ENCODE data around the gene MAF.

MAF gene

GRCh38 chr16:79627092-79627491, 26.6 kb upstream of the MAF start:
- no peak overlapping the region for H3K9ac ChIP-seq (ENCODE audit: insufficient read length, low read depth)
- no peak overlapping the region for H3K4me3 ChIP-seq (ENCODE audit: insufficient read length, low read depth)
- DNase-seq (ENCODE audit: low read depth, low spot score) = no peak
- no peaks in the 10 kb centered on the region for H3K4me1 ChIP-seq (ENCODE audit: insufficient read depth, insufficient read length)
- no peaks in the 10 kb centered on the region for H3K36me3 ChIP-seq (ENCODE audit: insufficient read depth, insufficient read length, low read length)
- TF ChIP-seq ZNF274 (IDR thresholded peaks at IDR 0.05; ENCODE audit: low read depth, low read length) (no peak), SUZ12 (IDR thresholded peaks at IDR 0.05; ENCODE audit: extremely low read depth, insufficient read depth, insufficient read length) (no peak), YY1 (IDR thresholded peaks at IDR 0.05; ENCODE audit: insufficient read depth, insufficient read length) (no peak)
- H3K9me3 ChIP-seq (ENCODE audit: insufficient read depth, low read length) = no peaks in the 10 kb centered on the region
- H3K27me3 ChIP-seq (ENCODE audit: insufficient read depth, insufficient read length) = no peaks in the 10 kb centered on the region

GRCh38 chr16:79625738-79626137, 25.2 kb upstream of the MAF start:
- no peak overlapping the region for H3K9ac ChIP-seq (ENCODE audit: insufficient read length, low read depth)
- no peaks in the 10 kb centered on the region for H3K36me3 ChIP-seq (ENCODE audit: insufficient read depth, insufficient read length, low read length)
- no peak overlapping the region for H3K4me3 ChIP-seq (ENCODE audit: insufficient read length, low read depth)
- TF ChIP-seq YY1 (IDR thresholded peaks at IDR 0.05; ENCODE audit: insufficient read depth, insufficient read length) (no peak), SUZ12 (IDR thresholded peaks at IDR 0.05; ENCODE audit: extremely low read depth, insufficient read depth, insufficient read length) (no peak), ZNF274 (IDR thresholded peaks at IDR 0.05; ENCODE audit: low read depth, low read length) (no peak)
- DNase-seq (ENCODE audit: low read depth, low spot score) = no peak
- H3K27me3 ChIP-seq (ENCODE audit: insufficient read depth, insufficient read length) = no peaks in the 10 kb centered on the region
- no peaks in the 10 kb centered on the region for H3K9me3 ChIP-seq (ENCODE audit: insufficient read depth, low read length)
- no peaks in the 10 kb centered on the region for H3K4me1 ChIP-seq (ENCODE audit: insufficient read depth, insufficient read length)

GRCh38 chr16:79623824-79624223, 23.3 kb upstream of the MAF start:
- no peak for DNase-seq (ENCODE audit: low read depth, low spot score)

DNA sequence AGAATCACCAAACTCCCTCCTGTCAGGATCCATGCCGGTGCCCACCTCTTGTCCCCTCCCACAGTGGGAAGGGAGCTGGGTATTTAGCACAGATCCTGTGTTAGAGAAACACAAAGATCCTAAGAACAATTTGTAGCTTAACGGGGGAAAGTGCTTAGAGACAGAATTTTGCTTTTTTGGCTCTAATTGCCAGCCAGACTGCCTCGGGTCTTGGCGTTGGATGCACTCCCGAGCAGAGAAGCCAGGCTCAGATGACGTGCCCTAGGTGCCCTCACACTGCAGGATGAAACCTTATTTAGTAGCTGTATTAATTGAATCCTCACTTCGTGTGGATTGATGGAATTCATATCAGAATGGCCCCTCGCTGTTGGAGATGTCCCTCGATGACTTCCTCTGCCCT, 22.5 kb upstream of the MAF start:
- Histone ChIP-seq H3K9ac (ENCODE audit: insufficient read length, low read depth) (no peak overlapping the region), H3K9me3 (ENCODE audit: insufficient read depth, low read length) (no peaks in the 10 kb centered on the region), H3K4me1 (ENCODE audit: insufficient read depth, insufficient read length) (no peaks in the 10 kb centered on the region), H3K4me3 (ENCODE audit: insufficient read length, low read depth) (no peak overlapping the region), H3K36me3 (ENCODE audit: insufficient read depth, insufficient read length, low read length) (no peaks in the 10 kb centered on the region), H3K27me3 (ENCODE audit: insufficient read depth, insufficient read length) (no peaks in the 10 kb centered on the region)
- TF ChIP-seq ZNF274 (IDR thresholded peaks at IDR 0.05; ENCODE audit: low read depth, low read length) (no peak), YY1 (IDR thresholded peaks at IDR 0.05; ENCODE audit: insufficient read depth, insufficient read length) (no peak), SUZ12 (IDR thresholded peaks at IDR 0.05; ENCODE audit: extremely low read depth, insufficient read depth, insufficient read length) (no peak)
- no peak for DNase-seq (ENCODE audit: low read depth, low spot score)

More at GRCh38 chr16:79623824-79624223, 23.3 kb upstream of the MAF start:
- Histone ChIP-seq H3K4me1 (ENCODE audit: insufficient read depth, insufficient read length) (no peaks in the 10 kb centered on the region), H3K27me3 (ENCODE audit: insufficient read depth, insufficient read length) (no peaks in the 10 kb centered on the region), H3K36me3 (ENCODE audit: insufficient read depth, insufficient read length, low read length) (no peaks in the 10 kb centered on the region), H3K9me3 (ENCODE audit: insufficient read depth, low read length) (no peaks in the 10 kb centered on the region), H3K9ac (ENCODE audit: insufficient read length, low read depth) (no peak overlapping the region), H3K4me3 (ENCODE audit: insufficient read length, low read depth) (no peak overlapping the region)
- TF ChIP-seq SUZ12 (IDR thresholded peaks at IDR 0.05; ENCODE audit: extremely low read depth, insufficient read depth, insufficient read length) (no peak), YY1 (IDR thresholded peaks at IDR 0.05; ENCODE audit: insufficient read depth, insufficient read length) (no peak), ZNF274 (IDR thresholded peaks at IDR 0.05; ENCODE audit: low read depth, low read length) (no peak)

DNA sequence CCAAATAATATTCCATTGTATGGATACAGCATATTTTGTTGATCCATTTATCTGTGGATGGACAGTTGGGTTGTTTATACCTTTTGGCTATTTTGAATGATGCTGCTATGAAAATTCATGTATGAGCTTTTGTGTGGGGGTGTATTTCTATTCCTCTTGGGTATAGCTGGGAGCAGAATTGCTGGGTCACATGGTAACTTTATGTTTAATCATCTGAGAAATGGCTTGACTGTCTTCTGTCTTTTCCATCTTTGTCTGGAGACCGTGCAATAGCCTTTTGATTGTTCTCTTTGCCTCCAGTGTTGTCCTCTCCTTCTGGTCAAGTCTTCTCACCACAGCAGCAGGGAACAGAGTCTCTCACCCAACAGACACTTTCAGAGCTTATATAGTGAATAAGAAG, 20.5 kb upstream of the MAF start:
- TF ChIP-seq ZNF274 (IDR thresholded peaks at IDR 0.05; ENCODE audit: low read depth, low read length) = no peak
- no peak for TF ChIP-seq YY1 (IDR thresholded peaks at IDR 0.05; ENCODE audit: insufficient read depth, insufficient read length)
- no peak for TF ChIP-seq SUZ12 (IDR thresholded peaks at IDR 0.05; ENCODE audit: extremely low read depth, insufficient read depth, insufficient read length)
- H3K4me1 ChIP-seq (ENCODE audit: insufficient read depth, insufficient read length) = no peaks in the 10 kb centered on the region
- H3K9me3 ChIP-seq (ENCODE audit: insufficient read depth, low read length) = no peaks in the 10 kb centered on the region
- H3K9ac ChIP-seq (ENCODE audit: insufficient read length, low read depth) = no peak overlapping the region
- no peaks in the 10 kb centered on the region for H3K36me3 ChIP-seq (ENCODE audit: insufficient read depth, insufficient read length, low read length)
- DNase-seq (ENCODE audit: low read depth, low spot score) = no peak
- H3K4me3 ChIP-seq (ENCODE audit: insufficient read length, low read depth) = no peak overlapping the region
- H3K27me3 ChIP-seq (ENCODE audit: insufficient read depth, insufficient read length) = no peaks in the 10 kb centered on the region

DNA sequence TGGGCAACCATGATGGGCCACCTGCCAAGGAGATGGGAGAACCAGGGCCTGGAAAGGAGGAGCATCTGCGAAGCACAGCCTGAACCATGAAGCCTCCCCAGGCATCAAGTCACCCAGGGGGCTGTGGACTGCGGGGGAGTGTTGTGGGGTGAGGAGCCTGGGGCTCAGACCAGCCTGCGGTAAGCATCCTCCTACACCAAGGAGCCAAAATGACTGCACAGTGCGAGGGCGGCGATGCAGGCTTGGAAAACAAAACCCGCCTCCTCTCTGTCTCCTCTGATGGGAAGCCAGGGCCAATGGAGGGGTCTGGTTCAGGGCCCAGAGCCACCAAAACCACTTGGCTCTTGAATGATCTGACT, 18.1 kb upstream of the MAF start:
- Histone ChIP-seq H3K4me1 (ENCODE audit: insufficient read depth, insufficient read length) (no peaks in the 10 kb centered on the region), H3K4me3 (ENCODE audit: insufficient read length, low read depth) (no peak overlapping the region), H3K9ac (ENCODE audit: insufficient read length, low read depth) (no peak overlapping the region), H3K9me3 (ENCODE audit: insufficient read depth, low read length) (no peaks in the 10 kb centered on the region), H3K27me3 (ENCODE audit: insufficient read depth, insufficient read length) (no peaks in the 10 kb centered on the region), H3K36me3 (ENCODE audit: insufficient read depth, insufficient read length, low read length) (no peaks in the 10 kb centered on the region)
- TF ChIP-seq ZNF274 (IDR thresholded peaks at IDR 0.05; ENCODE audit: low read depth, low read length) (no peak), YY1 (IDR thresholded peaks at IDR 0.05; ENCODE audit: insufficient read depth, insufficient read length) (no peak), SUZ12 (IDR thresholded peaks at IDR 0.05; ENCODE audit: extremely low read depth, insufficient read depth, insufficient read length) (no peak)
- DNase-seq (ENCODE audit: low read depth, low spot score) = no peak

GRCh38 chr16:79618041-79618691, 17.6 kb upstream of the MAF start:
- TF ChIP-seq ZNF274 (IDR thresholded peaks at IDR 0.05; ENCODE audit: low read depth, low read length) = no peak
- H3K4me3 ChIP-seq (ENCODE audit: insufficient read length, low read depth) = no peak overlapping the region
- H3K27me3 ChIP-seq (ENCODE audit: insufficient read depth, insufficient read length) = no peaks in the 10 kb centered on the region
- H3K9ac ChIP-seq (ENCODE audit: insufficient read length, low read depth) = no peak overlapping the region
- H3K4me1 ChIP-seq (ENCODE audit: insufficient read depth, insufficient read length) = no peaks in the 10 kb centered on the region
- no peaks in the 10 kb centered on the region for H3K36me3 ChIP-seq (ENCODE audit: insufficient read depth, insufficient read length, low read length)
- no peak for DNase-seq (ENCODE audit: low read depth, low spot score)
- H3K9me3 ChIP-seq (ENCODE audit: insufficient read depth, low read length) = no peaks in the 10 kb centered on the region

All from NT2/D1 (cell line).